GM12892 (cell line): ENCODE data around the gene GGT7.
"Not testable (repeated sequence)": the region's sequence is repeated elsewhere in the genome, so short reads cannot be mapped to it uniquely, and the experiment has no call there.

Source experiments
- DNase-seq: peaks from one replicate; pipeline ENCODE4 v3.0.0; 2011; ENCODE audit not compliant: insufficient read length
- FAIRE-seq: peaks from 2 replicates; lab custom pipeline; 2011; peaks lifted over from hg19 to GRCh38; lab: Jason Lieb, UNC
- POLR2A ChIP-seq: IDR thresholded peaks from 2 replicates; pipeline ENCODE4 v1.6.1; 2011; ENCODE audit warnings: low read depth, low read length, control low read depth
- POLR2AphosphoS5 ChIP-seq: IDR thresholded peaks from 2 replicates; pipeline ENCODE4 v1.6.1; 2011; ENCODE audit warnings: low read depth, low read length, control low read depth
- TAF1 ChIP-seq: IDR thresholded peaks from 2 replicates; pipeline ENCODE4 v1.6.1; 2011; ENCODE audit warnings: low read depth, mild to moderate bottlenecking, control low read depth, low read length, borderline replicate concordance

The GGT7 gene

GRCh38 chr20:34896086-34896621, 23.5 kb upstream of the GGT7 start:
- DNase-seq, result no peak
- TF ChIP-seq TAF1, result no peak
- no peak for TF ChIP-seq POLR2A
- TF ChIP-seq POLR2AphosphoS5, result no peak
- FAIRE-seq, result no peak

- TF ChIP-seq POLR2A (no peak), POLR2AphosphoS5 (no peak), TAF1 (no peak)
- FAIRE-seq (no peak), DNase-seq (no peak)
Observed at GRCh38 chr20:34895465-34895864, 22.8 kb upstream of the GGT7 start.

- TF ChIP-seq POLR2A, result no peak
- TF ChIP-seq POLR2AphosphoS5, result no peak
- TF ChIP-seq TAF1, result no peak
- DNase-seq, result no peak
- no peak for FAIRE-seq
Observed at GRCh38 chr20:34894723-34895122, 22.1 kb upstream of the GGT7 start.

- DNase-seq (no peak), FAIRE-seq (no peak)
- TF ChIP-seq POLR2A, result no peak
- TF ChIP-seq POLR2AphosphoS5, result no peak
- TF ChIP-seq TAF1, result no peak
Observed at GRCh38 chr20:34892671-34893070, 20.0 kb upstream of the GGT7 start.

- FAIRE-seq (no peak), DNase-seq (no peak)
- TF ChIP-seq TAF1 (no peak), POLR2A (no peak), POLR2AphosphoS5 (no peak)
Observed at GRCh38 chr20:34891166-34892062, 18.8 kb upstream of the GGT7 start.

- DNase-seq (no peak), FAIRE-seq (no peak)
Observed at GRCh38 chr20:34888468-34888867, 15.8 kb upstream of the GGT7 start.

GRCh38 chr20:34887023-34887422, 14.4 kb upstream of the GGT7 start:
- no peak for DNase-seq
- FAIRE-seq, result no peak
- no peak for TF ChIP-seq POLR2AphosphoS5
- no peak for TF ChIP-seq POLR2A
- no peak for TF ChIP-seq TAF1

More at GRCh38 chr20:34888468-34888867, 15.8 kb upstream of the GGT7 start:
- TF ChIP-seq POLR2A (no peak), POLR2AphosphoS5 (no peak), TAF1 (no peak)

- no peak for FAIRE-seq
Observed at GRCh38 chr20:34886122-34886521, 13.5 kb upstream of the GGT7 start.

GRCh38 chr20:34884260-34884659, 11.6 kb upstream of the GGT7 start:
- TF ChIP-seq POLR2A, result no peak
- no peak for TF ChIP-seq POLR2AphosphoS5
- TF ChIP-seq TAF1, result no peak
- no peak for DNase-seq
- FAIRE-seq, result no peak

More at GRCh38 chr20:34886122-34886521, 13.5 kb upstream of the GGT7 start:
- DNase-seq, result no peak
- TF ChIP-seq POLR2A, result no peak
- no peak for TF ChIP-seq TAF1
- TF ChIP-seq POLR2AphosphoS5, result no peak

- DNase-seq (no peak), FAIRE-seq (no peak)
- no peak for TF ChIP-seq TAF1
- no peak for TF ChIP-seq POLR2AphosphoS5
- TF ChIP-seq POLR2A, result no peak
Observed at GRCh38 chr20:34883809-34884208, 11.2 kb upstream of the GGT7 start.

- FAIRE-seq (no peak), DNase-seq (no peak)
- TF ChIP-seq TAF1 (no peak), POLR2AphosphoS5 (no peak)
Observed at GRCh38 chr20:34883087-34883688, 10.5 kb upstream of the GGT7 start.

GRCh38 chr20:34881689-34882088, 9.0 kb upstream of the GGT7 start:
- no peak for FAIRE-seq
- DNase-seq, result no peak
- TF ChIP-seq POLR2AphosphoS5, result no peak

- not testable (repeated sequence) for FAIRE-seq, DNase-seq
Observed at GRCh38 chr20:34880971-34881370, 8.3 kb upstream of the GGT7 start.
